PFSK-1 (cell line): ENCODE results near the gene SESN1.

ENCODE experiments used
- POLR2AphosphoS5 ChIP-seq: IDR thresholded peaks from 2 replicates; pipeline ENCODE4 v1.6.1; 2012; ENCODE audit warnings: low read depth, mild to moderate bottlenecking, control low read depth, low read length, moderate library complexity
- REST ChIP-seq, 2 experiments: IDR thresholded peaks; 2 replicates each; pipeline versions ENCODE4 v1.6.1 to v1.8.0; 2011 to 2012; ENCODE audit warnings: low read depth in 2 of 2, low read length in 2 of 2, control low read depth in 1 of 2, inconsistent platforms in 1 of 2, mild to moderate bottlenecking in 1 of 2, moderate library complexity in 1 of 2; ENCODE audit not compliant: insufficient read depth in 1 of 2
- TAF1 ChIP-seq: IDR thresholded peaks from 2 replicates; pipeline ENCODE4 v1.6.1; 2012; ENCODE audit warnings: low read length, control low read depth, borderline replicate concordance; ENCODE audit not compliant: insufficient read depth

DNA sequence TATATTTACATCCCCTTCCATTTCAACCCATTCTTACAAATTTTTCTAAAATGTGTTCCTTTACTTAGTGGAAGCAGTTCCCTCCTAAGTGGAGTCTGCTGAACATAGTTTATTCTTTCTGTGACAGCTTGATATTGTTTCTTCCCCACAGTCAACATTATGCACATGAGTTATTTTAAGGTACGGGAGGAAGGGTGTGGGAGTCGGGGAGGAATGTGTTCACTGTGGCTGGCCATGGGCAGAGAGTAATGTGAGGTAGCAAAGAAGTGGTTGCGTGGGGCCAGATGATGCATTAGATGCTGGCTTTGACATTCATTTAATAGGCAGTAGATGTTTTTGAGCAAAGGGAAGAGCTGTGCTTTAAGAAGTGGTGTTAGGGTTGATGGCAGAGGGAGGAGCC, 148.0 kb downstream of the SESN1 start:
- TF ChIP-seq POLR2AphosphoS5 (no peak), TAF1 (no peak), REST (IDR thresholded peaks at IDR 0.05; ENCODE audit: insufficient read depth in 1 of 2, low read depth in 2 of 2, low read length in 2 of 2) (no peak)
